CD14-positive monocyte (primary cell): ENCODE results near the gene SMYD3. TPM values are rescaled to one million over a fixed set of nuclear protein-coding genes. Genes with fewer than 3 reads are reported as not detected.

Source experiments
- DNase-seq, 3 donors: peaks; one replicate each; pipeline ENCODE4 v3.0.0-alpha.2; 2011 to 2022
- H2AFZ ChIP-seq: 2 replicates; pipeline ENCODE4 v1.6.0; 2012; ENCODE audit warnings: mild to moderate bottlenecking, low read depth, low read length, inconsistent platforms; ENCODE audit not compliant: insufficient read depth, poor library complexity, severe bottlenecking
- H3K27ac ChIP-seq, 2 donors: 1 replicate in 1 of 2; 2 replicates in 1 of 2; pipeline ENCODE4 v1.5.1; 2012 to 2013; ENCODE audit warnings: low read length in 2 of 2, control low read depth in 1 of 2, inconsistent platforms in 1 of 2, low read depth in 1 of 2, mild to moderate bottlenecking in 1 of 2
- H3K27me3 ChIP-seq, 2 donors: one replicate each; pipeline versions ENCODE4 v1.6.0 to v1.6.1; 2011 to 2013; ENCODE audit warnings: low read length in 2 of 2; ENCODE audit not compliant: control insufficient read depth in 2 of 2, insufficient read depth in 2 of 2
- H3K36me3 ChIP-seq, 2 donors: replicated peaks in 1 of 2; 1 replicate in 1 of 2; 2 replicates in 1 of 2; pipeline versions ENCODE4 v1.5.1 to v1.6.1; 2012 to 2013; ENCODE audit warnings: low read length in 2 of 2, control low read depth in 1 of 2, inconsistent platforms in 1 of 2, mild to moderate bottlenecking in 1 of 2; ENCODE audit not compliant: insufficient read depth in 2 of 2, control insufficient read depth in 1 of 2
- H3K4me1 ChIP-seq, 2 donors: 1 replicate in 1 of 2; 2 replicates in 1 of 2; pipeline versions ENCODE4 v1.5.1 to v1.6.1; 2012 to 2013; ENCODE audit warnings: low read length in 2 of 2, control low read depth in 1 of 2, inconsistent platforms in 1 of 2, mild to moderate bottlenecking in 1 of 2, moderate library complexity in 1 of 2; ENCODE audit not compliant: insufficient read depth in 2 of 2, control insufficient read depth in 1 of 2
- H3K4me2 ChIP-seq: replicated peaks from 2 replicates; pipeline ENCODE3; 2012; ENCODE audit warnings: low read length, moderate library complexity, mild to moderate bottlenecking; ENCODE audit not compliant: poor library complexity, severe bottlenecking; ENCODE audit errors: extremely low read depth
- H3K4me3 ChIP-seq, 3 experiments: fragments of 200-600 bp in 1 of 3; sonication (generic) in 1 of 3; replicated peaks in 1 of 3; 1 replicate in 2 of 3; 2 replicates in 1 of 3; pipeline ENCODE4 v1.5.1; 2011 to 2013; ENCODE audit warnings: low read length in 3 of 3, mild to moderate bottlenecking in 3 of 3, control low read depth in 2 of 3, low read depth in 2 of 3, inconsistent platforms in 1 of 3, moderate library complexity in 1 of 3
- H3K79me2 ChIP-seq: 2 replicates; pipeline ENCODE4 v1.6.0; 2012; ENCODE audit warnings: mild to moderate bottlenecking, control low read depth, inconsistent platforms, low read length, moderate library complexity; ENCODE audit not compliant: insufficient read depth
- H3K9ac ChIP-seq: 2 replicates; pipeline ENCODE4 v1.6.0; 2017; ENCODE audit warnings: low read length, mild to moderate bottlenecking; ENCODE audit not compliant: insufficient read depth, poor library complexity, severe bottlenecking
- H3K9me3 ChIP-seq, 2 donors: replicated peaks in 1 of 2; 1 replicate in 1 of 2; 2 replicates in 1 of 2; pipeline versions ENCODE4 v1.5.1 to v1.6.1; 2012 to 2013; ENCODE audit warnings: low read length in 2 of 2, control low read depth in 1 of 2; ENCODE audit not compliant: control insufficient read depth in 1 of 2, insufficient read depth in 1 of 2
- H4K20me1 ChIP-seq: 2 replicates; pipeline ENCODE4 v1.6.0; 2012; ENCODE audit warnings: mild to moderate bottlenecking, low read length, control low read depth, moderate library complexity; ENCODE audit not compliant: insufficient read depth
- H3K27ac Mint-ChIP-seq, 7 donors: one replicate each; pipeline ENCODE4 v1.8.0; 2020; ENCODE audit warnings: mild to moderate bottlenecking in 7 of 7, mixed read lengths in 7 of 7, moderate library complexity in 6 of 7, inconsistent platforms in 2 of 7
- H3K27me3 Mint-ChIP-seq, 3 donors: one replicate each; pipeline ENCODE4 v1.8.0; 2021 to 2022; ENCODE audit warnings: low read depth in 3 of 3, mild to moderate bottlenecking in 3 of 3, mixed read lengths in 3 of 3, moderate library complexity in 3 of 3, inconsistent platforms in 1 of 3
- H3K36me3 Mint-ChIP-seq, 2 donors: one replicate each; pipeline ENCODE4 v1.8.0; 2020; ENCODE audit warnings: mixed read lengths in 2 of 2, inconsistent platforms in 1 of 2, mild to moderate bottlenecking in 1 of 2
- H3K4me1 Mint-ChIP-seq: one replicate; pipeline ENCODE4 v1.8.0; 2020; ENCODE audit warnings: mild to moderate bottlenecking, mixed read lengths
- H3K4me3 Mint-ChIP-seq, 2 donors: one replicate each; pipeline ENCODE4 v1.8.0; 2020; ENCODE audit warnings: mild to moderate bottlenecking in 2 of 2, mixed read lengths in 2 of 2, moderate library complexity in 1 of 2
- H3K9me3 Mint-ChIP-seq, 7 donors: one replicate each; pipeline ENCODE4 v1.8.0; 2020 to 2022; ENCODE audit warnings: mixed read lengths in 7 of 7, mild to moderate bottlenecking in 6 of 7, moderate library complexity in 6 of 7, inconsistent platforms in 2 of 7
- CTCF ChIP-seq: fragments of 200-600 bp; IDR thresholded peaks from one replicate; pipeline ENCODE4 v1.8.0; 2022; ENCODE audit warnings: antibody characterized with exemption, mild to moderate bottlenecking
- WGBS: methylation state at CpG from one replicate; pipeline ENCODE4 v1.1.5; 2013; ENCODE audit warnings: missing lambda C conversion rate; ENCODE audit not compliant: insufficient coverage; 5-methylcytosine and 5-hydroxymethylcytosine counted together
- intact Hi-C, 2 donors: fragments of 100-400 bp; cut with micrococcal nuclease; formaldehyde crosslinking; loops; one replicate each; pipeline versions ENCODE4 v1.15.0 to v1.15.1; 2023
- polyA plus RNA-seq, 3 donors: library from polyadenylated mRNA; depleted of rRNA in 1 of 3; unstranded in 2 of 3; stranded (reverse) in 1 of 3; fragments of 300-500 nt in 2 of 3; fragments of >200 nt in 1 of 3; fragmentation: Illumina TruSeq in 2 of 3; gene quantifications; 1 replicate in 2 of 3; 2 replicates in 1 of 3; pipeline ENCODE4 v1.2.3, GENCODE V29; 2012 to 2021
- small RNA-seq: library from RNA; depleted of rRNA; stranded (forward); fragments of <200 nt; gene quantifications from one replicate; pipeline ENCODE3, GENCODE V24; 2012; ENCODE audit warnings: low read depth; ENCODE audit not compliant: insufficient read length

The SMYD3 gene
- polyA plus RNA-seq, 3 donors: 2.7 to 8.4 (median 4.0) TPM

GRCh38 chr1:245700631-245701030, 806.4 kb downstream of the SMYD3 start:
- Histone ChIP-seq H3K4me2 (no peak overlapping the region), H3K9ac (no peak overlapping the region), H3K4me3 (no peak overlapping the region), H3K9me3 (no peaks in the 10 kb centered on the region), H3K79me2 (no peaks in the 10 kb centered on the region), H3K4me1 (no peaks in the 10 kb centered on the region), H2AFZ (no peak overlapping the region), H3K27me3 (no peaks in the 10 kb centered on the region), H3K27ac (no peak overlapping the region), H3K36me3 (no peaks in the 10 kb centered on the region), H4K20me1 (no peaks in the 10 kb centered on the region)
- intact Hi-C loops: no loop called here
- Mint-ChIP-seq H3K4me3 (no peak overlapping the region), H3K36me3 (peaks cover 0 to 3% of the 10 kb centered on the region in 2 donors), H3K27ac (no peak overlapping the region), H3K4me1 (peaks cover 4% of the 10 kb centered on the region), H3K9me3 (peaks cover 0 to 5% (median 0%) of the 10 kb centered on the region in 7 donors), H3K27me3 (peaks cover 0 to 6% (median 3%) of the 10 kb centered on the region in 3 donors)
- no peak for TF ChIP-seq CTCF
- 96% methylated on average over 13 of the region's 13 CpGs for WGBS
- DNase-seq: no peak

Small RNAs within 50 kb of the gene (small RNA-seq; reads per million reads assigned to genes)
- gene AL356583.2: not detected
- not detected for gene RF00019
- gene RNU6-1283P: not detected

Other genes starting within 250 kb of the SMYD3 start
- 1 to 10 TPM; 4.9 to 9.7 (median 7.9) TPM for gene TFB2M, start 59.0 kb upstream of the SMYD3 start, polyA plus RNA-seq
- gene CNST, start 59.2 kb upstream of the SMYD3 start, polyA plus RNA-seq: 10 to 100 TPM; 11.0 to 14.1 (median 13.7) TPM
- gene SCCPDH, start 217.1 kb upstream of the SMYD3 start, polyA plus RNA-seq: 10 to 100 TPM in 2 of 3 donors, 1 to 10 TPM in 1; 7.3 to 25.3 (median 22.7) TPM